ENCODE results near the gene BEST2.
"Not testable (repeated sequence)": the region's sequence is repeated elsewhere in the genome, so short reads cannot be mapped to it uniquely, and the experiment has no call there.

Gene BEST2

GRCh38 chr19:12751635-12752034 is at the start of gene BEST2:
TSS of gene BEST2 (plus strand) at chr19:12751791. CDS start at chr19:12752593, 802 bp downstream.
- no peak for DNase-seq

DNA sequence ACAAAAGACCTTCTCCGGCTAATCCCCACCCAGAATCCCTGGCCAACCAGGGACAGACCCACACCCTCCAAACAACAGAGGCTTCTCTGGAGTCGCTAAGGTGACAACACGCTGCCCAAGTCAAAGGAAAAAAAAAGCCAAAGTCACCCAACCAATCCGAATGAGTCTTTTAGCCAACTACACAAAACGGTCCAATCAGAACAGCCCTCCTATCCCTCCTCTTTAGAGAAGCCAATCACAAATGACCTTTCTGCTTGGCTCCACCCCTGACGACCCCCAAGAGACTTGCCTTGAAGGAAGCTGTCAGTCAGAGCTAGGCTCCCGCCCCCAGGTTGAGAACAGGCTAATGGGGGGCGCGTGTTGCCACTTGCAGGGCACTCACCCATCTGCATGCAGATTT is 48.5 kb upstream of the BEST2 start:
- peak; percentile 64 for DNase-seq

DNA sequence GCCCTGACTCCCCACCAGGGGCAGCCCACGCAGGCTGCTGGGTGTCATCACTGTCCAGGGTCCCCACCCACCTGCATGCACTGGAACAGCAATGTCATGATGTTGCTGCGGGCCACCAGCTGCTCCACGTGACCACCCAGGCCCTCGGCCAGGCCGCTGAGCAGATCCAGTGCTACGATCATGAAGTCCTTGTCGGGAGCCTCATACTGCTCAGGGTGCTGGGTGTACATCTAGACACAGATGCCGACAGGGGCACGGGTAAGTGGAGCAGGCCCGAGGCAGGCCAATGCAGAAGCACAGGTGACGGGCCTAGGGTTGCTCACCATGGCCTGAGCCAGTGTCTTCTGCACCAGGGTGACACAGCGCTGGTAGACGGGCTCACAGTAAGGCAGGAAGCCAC is 46.4 kb upstream of the BEST2 start:
- no peak for DNase-seq

- DNase-seq: no peak
Measured at GRCh38 chr19:12705654-12706331, 45.8 kb upstream of the BEST2 start.

GRCh38 chr19:12706332-12706718 is 45.3 kb upstream of the BEST2 start:
- no peak for DNase-seq

DNA sequence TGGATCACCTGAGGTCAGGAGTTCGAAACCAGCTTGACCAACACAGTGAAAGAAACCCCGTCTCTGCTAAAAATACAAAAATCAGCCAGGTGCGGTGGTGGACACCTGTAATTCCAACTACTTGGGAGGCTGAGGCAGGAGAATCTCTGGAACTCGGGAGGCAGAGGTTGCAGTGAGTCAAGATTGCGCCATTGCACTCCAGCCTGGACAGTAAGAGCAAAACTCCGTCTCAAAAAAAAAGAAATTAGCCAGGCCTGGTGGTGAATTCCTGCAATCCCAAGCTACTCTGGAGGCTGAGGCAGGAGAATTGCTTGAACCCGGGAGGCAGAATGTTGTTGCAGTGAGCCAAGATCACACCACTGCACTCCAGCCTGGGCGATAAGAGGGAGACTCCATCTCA is 43.0 kb upstream of the BEST2 start:
- no peak for DNase-seq

DNA sequence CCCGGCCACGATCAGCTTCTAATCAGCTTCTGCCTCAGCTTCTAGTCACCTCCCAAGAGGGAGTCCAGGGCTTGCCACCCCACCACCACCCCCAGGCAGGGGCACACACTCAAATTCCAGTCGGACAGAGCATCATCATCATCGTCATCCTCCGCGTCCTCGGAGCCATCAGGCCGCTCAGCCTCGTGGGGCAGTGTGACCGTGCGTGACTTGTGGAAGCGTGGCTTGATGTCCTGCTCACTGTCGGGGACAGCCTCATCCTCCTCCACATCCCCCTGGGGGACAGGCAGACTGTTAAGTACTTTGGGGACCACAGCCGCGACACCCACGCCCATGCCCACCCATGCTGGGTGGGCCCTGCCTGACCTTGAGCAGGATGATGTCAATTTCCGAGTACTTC is 40.4 kb upstream of the BEST2 start:
- DNase-seq: no peak

DNA sequence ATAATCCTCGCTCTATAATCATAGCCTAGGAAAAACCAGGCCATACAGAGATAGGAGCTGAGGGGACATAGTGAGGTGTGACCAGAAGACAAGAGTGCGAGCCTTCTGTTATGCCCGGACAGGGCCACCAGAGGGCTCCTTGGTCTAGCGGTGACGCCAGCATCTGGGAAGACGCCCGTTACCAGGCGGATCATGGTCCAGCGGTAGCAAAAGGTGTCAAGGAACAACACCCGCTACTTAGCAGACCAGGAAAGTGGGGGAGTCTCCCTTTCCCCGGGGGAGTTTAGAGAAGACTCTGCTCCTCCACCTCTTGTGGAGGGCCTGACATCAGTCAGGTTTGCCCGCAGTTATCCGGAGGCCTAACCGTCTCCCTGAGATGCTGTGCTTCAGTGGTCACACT is 39.5 kb upstream of the BEST2 start:
- DNase-seq: not testable (repeated sequence)

DNA sequence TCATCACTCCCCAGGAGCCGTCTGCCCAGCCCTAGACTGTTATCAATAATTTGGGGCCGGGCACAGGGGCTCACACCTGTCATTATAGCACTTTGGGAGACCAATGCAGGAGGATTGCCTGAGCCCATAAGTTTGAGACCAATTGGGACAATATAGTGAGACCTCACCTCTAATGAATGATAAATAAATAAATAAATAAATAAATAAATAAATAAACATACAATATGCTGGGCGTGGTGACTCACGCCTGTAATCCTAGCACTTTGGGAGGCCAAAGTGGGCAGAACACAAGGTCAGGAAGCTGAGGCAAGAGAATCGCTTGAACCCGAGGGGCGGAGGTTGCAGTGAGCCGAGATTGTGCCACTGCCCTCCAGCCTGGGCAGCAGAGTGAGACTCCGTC is 38.3 kb upstream of the BEST2 start:
- DNase-seq: not testable (repeated sequence)

GRCh38 chr19:12715102-12715501 is 36.5 kb upstream of the BEST2 start:
- DNase-seq: no peak

GRCh38 chr19:12715929-12716328 is 35.7 kb upstream of the BEST2 start:
- DNase-seq: no peak

DNA sequence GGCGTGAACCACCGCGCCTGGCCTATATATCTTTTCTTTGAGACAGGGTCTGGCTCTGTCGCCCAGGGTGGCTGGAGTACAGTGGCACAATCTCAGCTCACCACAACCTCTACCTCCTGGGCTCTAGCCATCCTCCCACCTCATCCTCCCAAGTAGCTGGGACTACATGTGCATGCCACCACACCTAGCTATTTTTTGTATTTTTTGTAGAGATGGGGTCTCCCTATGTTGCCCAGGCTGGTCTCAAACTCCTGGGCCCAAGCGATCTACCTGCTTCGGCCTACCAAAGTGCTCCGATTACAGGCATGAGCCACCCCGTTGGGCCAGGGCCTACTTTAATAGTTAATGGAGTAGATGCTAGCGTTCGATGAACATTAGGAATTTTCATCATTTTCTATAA is 31.3 kb upstream of the BEST2 start:
- DNase-seq: no peak

DNA sequence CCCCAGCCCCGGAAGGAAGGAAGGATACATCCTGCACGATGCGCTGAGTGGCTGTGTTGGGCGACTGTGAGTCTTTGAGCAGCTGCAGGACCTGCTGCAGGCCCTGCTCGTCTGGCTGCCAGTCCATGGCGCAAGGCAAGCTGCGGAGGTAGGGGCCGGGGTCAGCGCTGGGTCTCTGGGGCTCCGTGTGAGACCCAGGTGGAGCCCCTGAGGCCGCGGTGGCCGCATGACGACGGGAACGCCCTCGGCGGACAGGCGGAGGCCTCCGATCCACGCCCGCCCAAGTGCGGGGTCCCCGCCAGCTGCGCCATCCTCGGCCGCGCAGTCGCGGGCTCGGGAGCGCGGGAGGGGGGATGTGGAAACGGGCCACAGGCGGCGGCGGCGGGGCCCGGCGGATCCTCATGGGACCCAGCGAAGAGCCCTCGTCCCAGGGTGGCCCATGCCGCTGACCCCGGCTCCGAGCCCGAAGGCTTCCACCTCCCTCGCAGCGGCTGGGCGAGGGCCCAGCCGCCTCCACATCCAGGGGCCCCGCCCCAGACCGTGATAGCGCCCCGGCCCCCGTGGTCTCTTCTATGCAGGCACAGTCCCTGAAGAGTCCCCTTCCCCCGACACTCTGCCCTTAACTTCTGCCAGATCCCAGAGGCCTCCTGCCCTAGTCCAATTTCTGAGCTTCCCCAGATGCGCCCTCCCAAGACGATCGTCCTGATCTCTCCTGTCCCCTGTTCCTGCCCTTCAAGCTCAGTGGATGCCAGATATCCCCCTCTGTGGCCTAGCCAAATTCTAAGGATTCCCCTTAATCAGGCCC is 30.5 kb upstream of the BEST2 start:
- no peak for DNase-seq

- DNase-seq: no peak
Measured at GRCh38 chr19:12721656-12722565, 29.7 kb upstream of the BEST2 start.

GRCh38 chr19:12722566-12723380 is 28.8 kb upstream of the BEST2 start:
- DNase-seq: peak; percentile 95

GRCh38 chr19:12723381-12723640 is 28.3 kb upstream of the BEST2 start:
- DNase-seq: no peak

- DNase-seq: peak; percentile 63
Measured at GRCh38 chr19:12723641-12724426, 27.8 kb upstream of the BEST2 start, which contains the start of gene TNPO2. TSS of gene TNPO2 (minus strand) at chr19:12723932. CDS start at chr19:12720977, 2,955 bp downstream.

DNA sequence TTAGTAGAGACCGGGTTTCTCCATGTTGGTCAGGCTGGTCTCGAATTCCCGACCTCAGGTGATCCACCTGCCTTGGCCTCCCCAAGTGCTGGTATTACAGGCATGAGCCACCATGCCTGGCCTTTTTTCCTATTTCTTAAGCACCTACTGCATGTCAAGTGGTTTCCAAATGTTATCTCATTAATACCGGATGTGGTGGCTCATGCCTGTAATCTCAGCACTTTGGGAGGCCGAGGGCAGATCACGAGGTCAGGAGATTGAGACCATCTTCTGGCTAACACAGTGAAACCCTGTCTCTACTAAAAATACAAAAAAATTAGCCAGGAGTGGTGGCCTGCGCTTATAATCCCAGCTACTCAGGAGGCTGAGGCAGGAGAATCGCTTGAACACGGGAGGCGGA is 26.0 kb upstream of the BEST2 start:
- not testable (repeated sequence) for DNase-seq

GRCh38 chr19:12726988-12727316 is 24.6 kb upstream of the BEST2 start:
- no peak for DNase-seq

GRCh38 chr19:12727745-12728433 is 23.7 kb upstream of the BEST2 start:
- no peak for DNase-seq

GRCh38 chr19:12730064-12730463 is 21.5 kb upstream of the BEST2 start:
- no peak for DNase-seq
